ENCODE measurements around the gene HS1BP3. TPM values are rescaled to one million over a fixed set of nuclear protein-coding genes. Genes with fewer than 3 reads are reported as not detected.

HS1BP3 gene
- total RNA-seq, 1 experiment from 2014 or later = 19.6 TPM

- no TSS peak for BruUV-seq (replicated peaks)
- intact Hi-C loops (cut with micrococcal nuclease) = no loop called here
- no peak overlapping the region for H3K4me3 ChIP-seq (ENCODE audit: low read length)
- no peak for DNase-seq
- H4K20me1 ChIP-seq (ENCODE audit: low read length) = no peaks in the 10 kb centered on the region
- no peaks in the 10 kb centered on the region for H3K79me2 ChIP-seq (ENCODE audit: low read length)
- TF ChIP-seq EZH2phosphoT487 (IDR thresholded peaks at IDR 0.05; ENCODE audit: borderline replicate concordance, low read length) = no peak
- TF ChIP-seq EZH2 (IDR thresholded peaks at IDR 0.05; ENCODE audit: low read length, unreplicated experiment) = no peak
- TF ChIP-seq, protein P1, sequence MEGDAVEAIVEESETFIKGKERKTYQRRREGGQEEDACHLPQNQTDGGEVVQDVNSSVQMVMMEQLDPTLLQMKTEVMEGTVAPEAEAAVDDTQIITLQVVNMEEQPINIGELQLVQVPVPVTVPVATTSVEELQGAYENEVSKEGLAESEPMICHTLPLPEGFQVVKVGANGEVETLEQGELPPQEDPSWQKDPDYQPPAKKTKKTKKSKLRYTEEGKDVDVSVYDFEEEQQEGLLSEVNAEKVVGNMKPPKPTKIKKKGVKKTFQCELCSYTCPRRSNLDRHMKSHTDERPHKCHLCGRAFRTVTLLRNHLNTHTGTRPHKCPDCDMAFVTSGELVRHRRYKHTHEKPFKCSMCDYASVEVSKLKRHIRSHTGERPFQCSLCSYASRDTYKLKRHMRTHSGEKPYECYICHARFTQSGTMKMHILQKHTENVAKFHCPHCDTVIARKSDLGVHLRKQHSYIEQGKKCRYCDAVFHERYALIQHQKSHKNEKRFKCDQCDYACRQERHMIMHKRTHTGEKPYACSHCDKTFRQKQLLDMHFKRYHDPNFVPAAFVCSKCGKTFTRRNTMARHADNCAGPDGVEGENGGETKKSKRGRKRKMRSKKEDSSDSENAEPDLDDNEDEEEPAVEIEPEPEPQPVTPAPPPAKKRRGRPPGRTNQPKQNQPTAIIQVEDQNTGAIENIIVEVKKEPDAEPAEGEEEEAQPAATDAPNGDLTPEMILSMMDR (conservative IDR thresholded peaks at IDR 0.05; ENCODE audit: low read depth, low read length) = no peak
- no peaks in the 10 kb centered on the region for H3K36me3 ChIP-seq (ENCODE audit: low read depth, low read length)
- peaks cover 19% of the 10 kb centered on the region for H3K4me1 ChIP-seq (ENCODE audit: insufficient read depth, low read length)
- H3K9ac ChIP-seq (ENCODE audit: low read length) = no peak overlapping the region
- H3K27me3 ChIP-seq (ENCODE audit: low read length) = no peaks in the 10 kb centered on the region
- H3K4me2 ChIP-seq (ENCODE audit: low read length) = no peak overlapping the region
- ATAC-seq = no peak
- ChIA-PET POLR2A (ENCODE audit: unreplicated experiment) (interaction anchor here (0.5 kb wide), 1 partner anchor 255 kb away, joined by 3 read pairs; no protein-coding TSS in a partner anchor), CTCF (no interaction called here)
- H3K9me2 ChIP-seq (replicated peaks; ENCODE audit: low read length) = no peaks in the 10 kb centered on the region
- no peaks in the 10 kb centered on the region for H3F3A ChIP-seq (ENCODE audit: low read length, unreplicated experiment)
- H3K9me3 ChIP-seq (ENCODE audit: low read length) = no peaks in the 10 kb centered on the region
- no peak overlapping the region for H2AFZ ChIP-seq (ENCODE audit: low read length)
- H3K27ac ChIP-seq (ENCODE audit: low read length) = no peak overlapping the region
Measured at GRCh38 chr2:20638014-20638413, 12.9 kb downstream of the HS1BP3 start.

DNA sequence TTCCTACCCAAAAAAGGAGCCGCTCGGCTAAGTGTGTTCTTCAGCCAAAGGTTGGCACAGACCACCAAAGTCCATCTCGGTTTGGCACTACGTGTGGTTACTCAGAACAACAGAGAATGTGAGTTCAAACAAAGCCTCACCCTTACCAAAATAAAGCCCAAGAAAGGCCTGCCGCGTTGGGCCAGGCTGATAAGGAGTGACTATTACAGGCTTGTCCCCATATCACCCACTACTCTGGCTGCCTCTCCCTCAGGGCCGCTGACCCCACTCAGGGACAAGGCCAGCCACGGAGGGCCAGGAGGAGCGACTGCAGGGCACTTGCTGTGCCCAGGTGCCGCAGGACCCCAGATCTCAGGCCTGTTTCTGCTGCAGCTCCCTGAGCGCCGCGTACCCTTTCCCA is 13.8 kb downstream of the HS1BP3 start:
- ATAC-seq = no peak
- TSS peak; percentile 4 for BruUV-seq (replicated peaks)
- Histone ChIP-seq H3K27me3 (ENCODE audit: low read length) (no peaks in the 10 kb centered on the region), H3F3A (ENCODE audit: low read length, unreplicated experiment) (no peaks in the 10 kb centered on the region), H3K9me3 (ENCODE audit: low read length) (no peaks in the 10 kb centered on the region), H3K27ac (ENCODE audit: low read length) (no peak overlapping the region), H3K4me1 (ENCODE audit: insufficient read depth, low read length) (peaks cover 19% of the 10 kb centered on the region), H3K9me2 (replicated peaks; ENCODE audit: low read length) (no peaks in the 10 kb centered on the region), H4K20me1 (ENCODE audit: low read length) (no peaks in the 10 kb centered on the region), H2AFZ (ENCODE audit: low read length) (no peak overlapping the region), H3K79me2 (ENCODE audit: low read length) (no peaks in the 10 kb centered on the region), H3K4me2 (ENCODE audit: low read length) (no peak overlapping the region), H3K4me3 (ENCODE audit: low read length) (no peak overlapping the region), H3K36me3 (ENCODE audit: low read depth, low read length) (no peaks in the 10 kb centered on the region), H3K9ac (ENCODE audit: low read length) (no peak overlapping the region)
- intact Hi-C loops (cut with micrococcal nuclease) = no loop called here
- no peak for DNase-seq
- POLR2A ChIA-PET (ENCODE audit: unreplicated experiment) = no interaction called here
- CTCF ChIA-PET = no interaction called here
- TF ChIP-seq EZH2phosphoT487 (IDR thresholded peaks at IDR 0.05; ENCODE audit: borderline replicate concordance, low read length) (no peak), EZH2 (IDR thresholded peaks at IDR 0.05; ENCODE audit: low read length, unreplicated experiment) (no peak)
- TF ChIP-seq, protein P1 (conservative IDR thresholded peaks at IDR 0.05; ENCODE audit: low read depth, low read length) = no peak

Measured in PC-3 (cell line).